PC-9 (cell line): Measurements from ENCODE around the gene AGRP.

Experiments used
- EZH2 ChIP-seq: fragments of 200-600 bp; sonication (generic); IDR thresholded peaks from 2 replicates; pipeline ENCODE4 v1.8.0; 2017; ENCODE audit warnings: antibody characterized with exemption, low read depth
- TF ChIP-seq, protein P1 (sequence below): fragments of 200-600 bp; sonication (generic); conservative IDR thresholded peaks from 2 replicates; pipeline ENCODE4 v1.6.1; 2017; ENCODE audit warnings: mixed run types, antibody characterized with exemption, mild to moderate bottlenecking, moderate library complexity

DNA sequence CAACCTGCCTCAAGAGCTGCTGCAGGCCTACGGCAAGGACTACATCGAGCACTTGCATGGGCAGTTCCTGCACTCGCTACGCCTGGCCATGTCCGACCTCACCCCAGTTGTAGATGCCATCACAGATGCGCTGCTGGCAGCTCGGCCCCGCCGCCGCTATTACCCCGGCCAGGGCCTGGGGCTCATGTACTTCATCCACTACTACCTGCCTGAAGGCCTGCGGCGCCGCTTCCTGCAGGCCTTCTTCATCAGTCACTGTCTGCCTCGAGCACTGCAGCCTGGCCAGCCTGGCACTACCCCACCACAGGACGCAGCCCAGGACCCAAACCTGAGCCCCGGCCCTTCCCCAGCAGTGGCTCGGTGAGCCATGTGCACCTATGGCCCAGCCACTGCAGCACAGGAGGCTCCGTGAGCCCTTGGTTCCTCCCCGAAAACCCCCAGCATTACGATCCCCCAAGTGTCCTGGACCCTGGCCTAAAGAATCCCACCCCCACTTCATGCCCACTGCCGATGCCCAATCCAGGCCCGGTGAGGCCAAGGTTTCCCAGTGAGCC is 46.6 kb downstream of the AGRP start:
- TF ChIP-seq, protein P1, sequence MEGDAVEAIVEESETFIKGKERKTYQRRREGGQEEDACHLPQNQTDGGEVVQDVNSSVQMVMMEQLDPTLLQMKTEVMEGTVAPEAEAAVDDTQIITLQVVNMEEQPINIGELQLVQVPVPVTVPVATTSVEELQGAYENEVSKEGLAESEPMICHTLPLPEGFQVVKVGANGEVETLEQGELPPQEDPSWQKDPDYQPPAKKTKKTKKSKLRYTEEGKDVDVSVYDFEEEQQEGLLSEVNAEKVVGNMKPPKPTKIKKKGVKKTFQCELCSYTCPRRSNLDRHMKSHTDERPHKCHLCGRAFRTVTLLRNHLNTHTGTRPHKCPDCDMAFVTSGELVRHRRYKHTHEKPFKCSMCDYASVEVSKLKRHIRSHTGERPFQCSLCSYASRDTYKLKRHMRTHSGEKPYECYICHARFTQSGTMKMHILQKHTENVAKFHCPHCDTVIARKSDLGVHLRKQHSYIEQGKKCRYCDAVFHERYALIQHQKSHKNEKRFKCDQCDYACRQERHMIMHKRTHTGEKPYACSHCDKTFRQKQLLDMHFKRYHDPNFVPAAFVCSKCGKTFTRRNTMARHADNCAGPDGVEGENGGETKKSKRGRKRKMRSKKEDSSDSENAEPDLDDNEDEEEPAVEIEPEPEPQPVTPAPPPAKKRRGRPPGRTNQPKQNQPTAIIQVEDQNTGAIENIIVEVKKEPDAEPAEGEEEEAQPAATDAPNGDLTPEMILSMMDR, result no peak
- no peak for TF ChIP-seq EZH2
